HepG2 (cell line): ENCODE results near the gene UBE2O. TPM values are rescaled to one million over a fixed set of nuclear protein-coding genes. Genes with fewer than 3 reads are reported as not detected.

Experiments
- ATAC-seq: fragments of 200-7000 bp; cut with Tn5 transposase; 3 replicates; pipeline ENCODE4 v1.9.1; 2020; ENCODE audit warnings: mild to moderate bottlenecking, moderate library complexity
- BruUV-seq: library from RNA; stranded (reverse); fragments of 400-500 nt; replicated peaks from 2 replicates; lab custom pipeline; 2021; lab: Mats Ljungman, UMichigan
- CTCF ChIA-PET: fragments of 300-600 bp; formaldehyde crosslinking; extraction: SDS; loops from one replicate; lab custom pipeline; 2021; ENCODE audit warnings: low total read pairs, inconsistent platforms, low intra/inter-chr PET ratio; lab: Yijun Ruan, JAX
- POLR2A ChIA-PET: fragments of 350-600 bp; sonication (Branson Sonifier 250); formaldehyde crosslinking; loops from one replicate; lab custom pipeline; 2020; ENCODE audit warnings: antibody characterized with exemption, inconsistent platforms; lab: Yijun Ruan, JAX
- DNase-seq: peaks from one replicate; pipeline ENCODE4 v3.0.0-alpha.2; 2015; ENCODE audit warnings: low spot score
- FAIRE-seq: peaks from 3 replicates; lab custom pipeline; 2011; peaks lifted over from hg19 to GRCh38; lab: Jason Lieb, UNC
- H2AFZ ChIP-seq: one replicate; pipeline ENCODE4 v1.6.1; 2011; ENCODE audit warnings: low read length, inconsistent platforms
- H3K27ac ChIP-seq: fragments of 300-600 bp; 3 replicates; pipeline ENCODE4 v1.8.0; 2011; ENCODE audit warnings: mixed run types, mild to moderate bottlenecking, mixed read lengths, low read length, inconsistent platforms; ENCODE audit not compliant: insufficient read depth; ENCODE audit errors: extremely low read length
- H3K27me3 ChIP-seq, 2 experiments: fragments of 200-600 bp in 1 of 2; 2 replicates in 1 of 2; 3 replicates in 1 of 2; pipeline versions ENCODE4 v1.6.0 to v1.8.0; 2011; ENCODE audit warnings: low read length in 2 of 2, mild to moderate bottlenecking in 2 of 2, moderate library complexity in 2 of 2, inconsistent platforms in 1 of 2; ENCODE audit not compliant: insufficient read depth in 2 of 2, control insufficient read depth in 1 of 2
- H3K36me3 ChIP-seq, 2 experiments: fragments of 200-600 bp in 1 of 2; replicated peaks in 1 of 2; 2 replicates in 1 of 2; 3 replicates in 1 of 2; pipeline versions ENCODE4 v1.5.1 to v1.8.0; 2011; ENCODE audit warnings: low read length in 2 of 2, inconsistent platforms in 1 of 2; ENCODE audit not compliant: insufficient read depth in 2 of 2, control insufficient read depth in 1 of 2
- H3K4me1 ChIP-seq: 2 replicates; pipeline ENCODE4 v1.5.1; 2012; ENCODE audit warnings: low read length, inconsistent platforms; ENCODE audit not compliant: insufficient read depth
- H3K4me2 ChIP-seq: 2 replicates; pipeline ENCODE4 v1.6.0; 2011; ENCODE audit warnings: low read depth, low read length, inconsistent platforms
- H3K4me3 ChIP-seq, 3 experiments: fragments of 200-600 bp in 1 of 3; sonication (generic), shearing (Covaris generic) in 1 of 3; replicated peaks in 1 of 3; 2 replicates each; pipeline ENCODE4 v1.5.1; 2011 to 2016; ENCODE audit warnings: low read length in 3 of 3, inconsistent platforms in 2 of 3, low read depth in 2 of 3, mild to moderate bottlenecking in 2 of 3, control low read depth in 1 of 3, mixed read lengths in 1 of 3; ENCODE audit not compliant: insufficient read depth in 1 of 3
- H3K79me2 ChIP-seq: one replicate; pipeline ENCODE4 v1.6.1; 2011; ENCODE audit warnings: low read length, inconsistent platforms; ENCODE audit not compliant: insufficient read depth
- H3K9ac ChIP-seq: 2 replicates; pipeline ENCODE4 v1.6.0; 2011; ENCODE audit warnings: mild to moderate bottlenecking, low read depth, low read length, inconsistent platforms; ENCODE audit not compliant: insufficient read depth
- H3K9me3 ChIP-seq: 2 replicates; pipeline ENCODE4 v1.5.1; 2012; ENCODE audit warnings: mild to moderate bottlenecking, low read length
- H4K20me1 ChIP-seq: 2 replicates; pipeline ENCODE4 v1.6.0; 2011; ENCODE audit warnings: inconsistent platforms, mild to moderate bottlenecking, low read length, moderate library complexity; ENCODE audit not compliant: insufficient read depth
- AHR ChIP-seq: IDR thresholded peaks from 2 replicates; pipeline ENCODE4 v1.6.1; 2018; ENCODE audit warnings: missing genetic modification reagents, missing compliant biosample characterization
- GATAD2A ChIP-seq: IDR thresholded peaks from 2 replicates; pipeline ENCODE4 v1.6.1; 2016
- GLI4 ChIP-seq: sonication (generic); formaldehyde crosslinking; IDR thresholded peaks from 2 replicates; pipeline ENCODE4 v1.5.1; 2020; ENCODE audit warnings: missing genetic modification reagents, mild to moderate bottlenecking, moderate library complexity, borderline replicate concordance
- ISX ChIP-seq: sonication (generic); formaldehyde crosslinking; conservative IDR thresholded peaks from 2 replicates; pipeline ENCODE4 v1.5.0; 2020; ENCODE audit warnings: missing genetic modification reagents
- KDM5B ChIP-seq: sonication (generic); formaldehyde crosslinking; IDR thresholded peaks from 2 replicates; pipeline ENCODE4 v1.4.0; 2020; ENCODE audit warnings: missing genetic modification reagents, mild to moderate bottlenecking, borderline replicate concordance
- KLF11 ChIP-seq: IDR thresholded peaks from 2 replicates; pipeline ENCODE4 v1.6.1; 2016; ENCODE audit warnings: missing compliant biosample characterization
- KLF15 ChIP-seq: sonication (generic); formaldehyde crosslinking; IDR thresholded peaks from 2 replicates; pipeline ENCODE4 v1.8.1; 2023; ENCODE audit warnings: borderline replicate concordance, mild to moderate bottlenecking, inconsistent platforms, missing genetic modification reagents, mixed read lengths
- NFYB ChIP-seq: sonication (generic); formaldehyde crosslinking; IDR thresholded peaks from 2 replicates; pipeline ENCODE4 v1.4.0; 2020; ENCODE audit warnings: missing genetic modification reagents
- PAF1 ChIP-seq: IDR thresholded peaks from 2 replicates; pipeline ENCODE4 v1.6.1; 2016; ENCODE audit warnings: missing genetic modification reagents, missing compliant biosample characterization
- PCBP1 ChIP-seq: fragments of 200-400 bp; formaldehyde crosslinking; IDR thresholded peaks from 2 replicates; pipeline ENCODE4 v1.6.1; 2017; ENCODE audit warnings: mild to moderate bottlenecking, low read depth, low read length, borderline replicate concordance
- SETDB1 ChIP-seq: sonication (generic); formaldehyde crosslinking; IDR thresholded peaks from 2 replicates; pipeline ENCODE4 v1.5.1; 2020; ENCODE audit warnings: missing genetic modification reagents, mild to moderate bottlenecking, borderline replicate concordance
- SKI ChIP-seq: fragments of 450-650 bp; IDR thresholded peaks from one replicate; pipeline ENCODE4 v1.6.1; 2018; ENCODE audit warnings: mild to moderate bottlenecking; ENCODE audit not compliant: partially characterized antibody
- ZNF225 ChIP-seq: sonication (generic); formaldehyde crosslinking; IDR thresholded peaks from 2 replicates; pipeline ENCODE4 v1.4.0; 2020; ENCODE audit warnings: mild to moderate bottlenecking, missing genetic modification reagents
- ZNF44 ChIP-seq: sonication (generic); formaldehyde crosslinking; IDR thresholded peaks from 2 replicates; pipeline ENCODE4 v1.5.1; 2020; ENCODE audit warnings: mild to moderate bottlenecking, missing genetic modification reagents
- ZNF577 ChIP-seq: sonication (generic); formaldehyde crosslinking; IDR thresholded peaks from 2 replicates; pipeline ENCODE4 v1.4.0; 2020; ENCODE audit warnings: mild to moderate bottlenecking, low read depth, missing genetic modification reagents, borderline replicate concordance
- ZNF644 ChIP-seq: IDR thresholded peaks from 2 replicates; pipeline ENCODE4 v1.6.1; 2016; ENCODE audit warnings: low read depth
- WGBS: methylation state at CpG from one replicate; pipeline ENCODE4 v1.1.6; 2017; ENCODE audit warnings: low lambda C conversion rate; 5-methylcytosine and 5-hydroxymethylcytosine counted together
- in situ Hi-C: cut with HindIII; loops from 2 replicates; pipeline ENCODE4 v1.10.0; 2017; ENCODE audit warnings: low pct_unique_long_range_greater_than_20kb; ENCODE audit not compliant: extremely low pct_ligation_motif_present
- intact Hi-C: fragments of 100-400 bp; cut with micrococcal nuclease; formaldehyde crosslinking; loops from one replicate; pipeline ENCODE4 v1.10.0; 2022; ENCODE audit not compliant: unreplicated experiment
- polyA plus RNA-seq, 8 experiments: library from polyadenylated mRNA; depleted of rRNA in 3 of 8; stranded (reverse) in 7 of 8; unstranded in 1 of 8; fragments of >200 nt; fragmentation: Illumina TruSeq in 4 of 8; extraction: Trizol in 4 of 8; gene quantifications; 2 replicates each; pipeline versions ENCODE4 v1.2.1 to v1.2.3, GENCODE V29; 2011 to 2016; ENCODE audit warnings: low read depth in 4 of 8, missing spikeins in 1 of 8, mixed read lengths in 1 of 8; ENCODE audit not compliant: insufficient read depth in 1 of 8
- total RNA-seq, 5 experiments: library from RNA; depleted of rRNA; stranded (reverse); fragments of >200 nt; fragmentation: Illumina TruSeq; extraction: Trizol; gene quantifications; 2 replicates each; pipeline ENCODE4 v1.2.3, GENCODE V29; 2016; ENCODE audit warnings: low read depth in 1 of 5
- TF ChIP-seq, protein P1 (sequence below): sonication (generic); formaldehyde crosslinking; IDR thresholded peaks from 2 replicates; pipeline ENCODE4 v1.5.1; 2020; ENCODE audit warnings: missing genetic modification reagents, mild to moderate bottlenecking, borderline replicate concordance
- TF ChIP-seq, protein P2 (sequence below): sonication (generic); formaldehyde crosslinking; IDR thresholded peaks from 2 replicates; pipeline ENCODE4 v1.4.0; 2020; ENCODE audit warnings: missing genetic modification reagents, borderline replicate concordance
- TF ChIP-seq, protein P3 (sequence below): IDR thresholded peaks from 2 replicates; pipeline ENCODE4 v1.6.1; 2016; ENCODE audit warnings: missing compliant biosample characterization, missing genetic modification reagents, borderline replicate concordance

The UBE2O gene
- total and polyA plus RNA-seq, 2 of the 13 experiments (the other 11 are each of a cell fraction or from before 2014, with no cell fraction given): 21.5 to 23.5 TPM

DNA sequence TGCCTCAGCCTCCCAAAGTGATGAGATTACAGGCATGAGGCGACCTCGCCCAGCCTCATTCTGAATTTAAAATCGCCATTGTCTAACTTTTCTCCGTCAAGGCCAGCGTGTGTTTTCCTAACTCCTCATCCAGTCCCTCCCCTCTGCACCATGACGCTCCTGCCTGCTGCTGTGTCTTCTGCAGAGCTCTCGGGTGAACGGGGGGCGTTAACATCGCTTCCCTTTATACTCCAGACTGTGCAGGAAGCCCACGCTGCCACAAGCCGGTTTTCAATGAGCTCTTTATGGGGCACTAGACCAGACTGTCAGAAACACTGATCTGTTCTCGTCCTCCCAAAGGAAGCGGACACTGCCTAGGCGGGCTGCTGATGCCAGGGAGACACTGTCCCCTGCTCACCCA, 27.7 kb upstream of the UBE2O start:
- Histone ChIP-seq H2AFZ (no peak overlapping the region), H3K27ac (no peak overlapping the region), H3K36me3 (no peaks in the 10 kb centered on the region; a peak in 1 of 5 replicates), H3K4me1 (peaks cover 29% of the 10 kb centered on the region), H3K4me3 (no peak overlapping the region), H3K27me3 (no peaks in the 10 kb centered on the region), H3K9ac (no peak overlapping the region; the same call in 1 of the 2 replicates)
- DNase-seq: no peak
- TF ChIP-seq KDM5B (CRISPR knock-in tag) (no peak), KLF11 (CRISPR knock-in tag) (no peak), GATAD2A (CRISPR knock-in tag) (no peak), AHR (no peak), NFYB (CRISPR knock-in tag) (no peak), KLF15 (CRISPR knock-in tag) (no peak), ISX (no peak), ZNF577 (CRISPR knock-in tag) (no peak), ZNF225 (CRISPR knock-in tag) (no peak), SETDB1 (no peak), PCBP1 (no peak), ZNF644 (no peak), PAF1 (CRISPR knock-in tag) (no peak), ZNF44 (CRISPR knock-in tag) (no peak), SKI (no peak), GLI4 (CRISPR knock-in tag) (no peak)
- TF ChIP-seq, protein P1, sequence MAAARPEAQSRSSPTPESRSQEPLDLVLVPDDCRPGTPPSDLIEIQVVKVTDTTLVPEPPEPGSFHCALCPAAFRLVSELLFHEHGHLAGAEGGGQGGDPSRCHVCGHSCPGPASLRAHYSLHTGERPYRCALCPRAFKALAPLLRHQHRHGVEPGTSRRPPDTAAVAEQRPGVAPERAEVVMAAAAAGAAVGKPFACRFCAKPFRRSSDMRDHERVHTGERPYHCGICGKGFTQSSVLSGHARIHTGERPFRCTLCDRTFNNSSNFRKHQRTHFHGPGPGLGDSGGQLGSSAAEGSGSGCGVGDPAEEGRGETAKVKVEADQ (CRISPR knock-in tag): no peak
- TF ChIP-seq, protein P2, sequence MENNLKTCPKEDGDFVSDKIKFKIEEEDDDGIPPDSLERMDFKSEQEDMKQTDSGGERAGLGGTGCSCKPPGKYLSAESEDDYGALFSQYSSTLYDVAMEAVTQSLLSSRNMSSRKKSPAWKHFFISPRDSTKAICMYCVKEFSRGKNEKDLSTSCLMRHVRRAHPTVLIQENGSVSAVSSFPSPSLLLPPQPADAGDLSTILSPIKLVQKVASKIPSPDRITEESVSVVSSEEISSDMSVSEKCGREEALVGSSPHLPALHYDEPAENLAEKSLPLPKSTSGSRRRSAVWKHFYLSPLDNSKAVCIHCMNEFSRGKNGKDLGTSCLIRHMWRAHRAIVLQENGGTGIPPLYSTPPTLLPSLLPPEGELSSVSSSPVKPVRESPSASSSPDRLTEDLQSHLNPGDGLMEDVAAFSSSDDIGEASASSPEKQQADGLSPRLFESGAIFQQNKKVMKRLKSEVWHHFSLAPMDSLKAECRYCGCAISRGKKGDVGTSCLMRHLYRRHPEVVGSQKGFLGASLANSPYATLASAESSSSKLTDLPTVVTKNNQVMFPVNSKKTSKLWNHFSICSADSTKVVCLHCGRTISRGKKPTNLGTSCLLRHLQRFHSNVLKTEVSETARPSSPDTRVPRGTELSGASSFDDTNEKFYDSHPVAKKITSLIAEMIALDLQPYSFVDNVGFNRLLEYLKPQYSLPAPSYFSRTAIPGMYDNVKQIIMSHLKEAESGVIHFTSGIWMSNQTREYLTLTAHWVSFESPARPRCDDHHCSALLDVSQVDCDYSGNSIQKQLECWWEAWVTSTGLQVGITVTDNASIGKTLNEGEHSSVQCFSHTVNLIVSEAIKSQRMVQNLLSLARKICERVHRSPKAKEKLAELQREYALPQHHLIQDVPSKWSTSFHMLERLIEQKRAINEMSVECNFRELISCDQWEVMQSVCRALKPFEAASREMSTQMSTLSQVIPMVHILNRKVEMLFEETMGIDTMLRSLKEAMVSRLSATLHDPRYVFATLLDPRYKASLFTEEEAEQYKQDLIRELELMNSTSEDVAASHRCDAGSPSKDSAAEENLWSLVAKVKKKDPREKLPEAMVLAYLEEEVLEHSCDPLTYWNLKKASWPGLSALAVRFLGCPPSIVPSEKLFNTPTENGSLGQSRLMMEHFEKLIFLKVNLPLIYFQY (CRISPR knock-in tag): no peak
- TF ChIP-seq, protein P3, sequence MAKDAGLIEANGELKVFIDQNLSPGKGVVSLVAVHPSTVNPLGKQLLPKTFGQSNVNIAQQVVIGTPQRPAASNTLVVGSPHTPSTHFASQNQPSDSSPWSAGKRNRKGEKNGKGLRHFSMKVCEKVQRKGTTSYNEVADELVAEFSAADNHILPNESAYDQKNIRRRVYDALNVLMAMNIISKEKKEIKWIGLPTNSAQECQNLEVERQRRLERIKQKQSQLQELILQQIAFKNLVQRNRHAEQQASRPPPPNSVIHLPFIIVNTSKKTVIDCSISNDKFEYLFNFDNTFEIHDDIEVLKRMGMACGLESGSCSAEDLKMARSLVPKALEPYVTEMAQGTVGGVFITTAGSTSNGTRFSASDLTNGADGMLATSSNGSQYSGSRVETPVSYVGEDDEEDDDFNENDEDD: no peak
- TF ChIP-seq, all 625 proteins: peak for 0
- FAIRE-seq (no peak), ATAC-seq (no peak)
- in situ Hi-C loops: no loop called here
- no peaks in the 10 kb centered on the region for H3K9me3 ChIP-seq
- H4K20me1 ChIP-seq: no peaks in the 10 kb centered on the region
- no TSS peak for BruUV-seq
- ChIA-PET POLR2A (interaction anchor here (1.5 kb wide), 1 partner anchor 19 kb away, joined by 11 read pairs; no protein-coding TSS in a partner anchor), CTCF (no interaction called here)
- intact Hi-C loops: no loop called here
- H3K4me2 ChIP-seq: no peak overlapping the region
- no peaks in the 10 kb centered on the region for H3K79me2 ChIP-seq
- 88% methylated on average over 15 of the region's 15 CpGs for WGBS
